Gastroesophageal sphincter (tissue), 3 donors: ENCODE data around the gene PLA2G5.
"Not testable (repeated sequence)": the region's sequence is repeated elsewhere in the genome, so short reads cannot be mapped to it uniquely, and the experiment has no call there.

ENCODE experiments used
- EP300 ChIP-seq: sonication (generic); formaldehyde crosslinking; IDR thresholded peaks from one replicate; pipeline ENCODE4 v1.6.1; 2017; ENCODE audit warnings: antibody characterized with exemption, mild to moderate bottlenecking
- POLR2A ChIP-seq, 2 donors: fragments of 450-650 bp; IDR thresholded peaks; one replicate each; pipeline ENCODE4 v1.6.1; 2017; ENCODE audit warnings: antibody characterized with exemption in 2 of 2, mild to moderate bottlenecking in 2 of 2, moderate library complexity in 1 of 2
- POLR2AphosphoS5 ChIP-seq: sonication (generic); formaldehyde crosslinking; IDR thresholded peaks from one replicate; pipeline ENCODE4 v1.6.1; 2017; ENCODE audit warnings: antibody characterized with exemption
- TF ChIP-seq, protein P1 (sequence below), 4 experiments: fragments of 200-600 bp in 2 of 4; fragments of 450-650 bp in 2 of 4; sonication (generic) in 1 of 4; IDR thresholded peaks; one replicate each; pipeline ENCODE4 v1.5.1; 2017 to 2019; ENCODE audit warnings: antibody characterized with exemption in 4 of 4, mild to moderate bottlenecking in 2 of 4, moderate library complexity in 2 of 4

DNA sequence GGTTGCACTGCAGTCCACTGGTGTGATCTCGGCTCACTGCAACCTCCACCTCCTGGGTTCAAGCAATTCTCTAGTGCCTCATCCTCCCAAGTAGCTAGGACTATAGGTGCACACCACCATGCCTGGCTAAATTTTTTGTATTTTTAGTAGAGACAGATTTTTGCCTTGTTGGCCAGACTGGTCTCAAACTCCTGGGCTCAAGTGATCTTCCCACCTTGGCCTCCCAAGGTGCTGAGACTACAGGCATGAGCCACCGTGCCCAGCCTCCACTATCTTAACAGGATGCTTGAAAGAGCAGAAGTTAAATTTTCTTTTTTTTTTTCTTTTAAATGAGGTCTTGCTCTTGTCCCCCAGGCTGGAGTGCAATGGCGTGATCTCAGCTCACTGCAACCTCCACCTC is 60.5 kb downstream of the PLA2G5 start:
- TF ChIP-seq, protein P1, sequence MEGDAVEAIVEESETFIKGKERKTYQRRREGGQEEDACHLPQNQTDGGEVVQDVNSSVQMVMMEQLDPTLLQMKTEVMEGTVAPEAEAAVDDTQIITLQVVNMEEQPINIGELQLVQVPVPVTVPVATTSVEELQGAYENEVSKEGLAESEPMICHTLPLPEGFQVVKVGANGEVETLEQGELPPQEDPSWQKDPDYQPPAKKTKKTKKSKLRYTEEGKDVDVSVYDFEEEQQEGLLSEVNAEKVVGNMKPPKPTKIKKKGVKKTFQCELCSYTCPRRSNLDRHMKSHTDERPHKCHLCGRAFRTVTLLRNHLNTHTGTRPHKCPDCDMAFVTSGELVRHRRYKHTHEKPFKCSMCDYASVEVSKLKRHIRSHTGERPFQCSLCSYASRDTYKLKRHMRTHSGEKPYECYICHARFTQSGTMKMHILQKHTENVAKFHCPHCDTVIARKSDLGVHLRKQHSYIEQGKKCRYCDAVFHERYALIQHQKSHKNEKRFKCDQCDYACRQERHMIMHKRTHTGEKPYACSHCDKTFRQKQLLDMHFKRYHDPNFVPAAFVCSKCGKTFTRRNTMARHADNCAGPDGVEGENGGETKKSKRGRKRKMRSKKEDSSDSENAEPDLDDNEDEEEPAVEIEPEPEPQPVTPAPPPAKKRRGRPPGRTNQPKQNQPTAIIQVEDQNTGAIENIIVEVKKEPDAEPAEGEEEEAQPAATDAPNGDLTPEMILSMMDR (IDR thresholded peaks at IDR 0.05) = not testable (repeated sequence)
- not testable (repeated sequence) for TF ChIP-seq POLR2AphosphoS5; POLR2A (IDR thresholded peaks at IDR 0.05); EP300
